Measurements from ENCODE around the gene ARAP1.
"Not testable (repeated sequence)": the region's sequence is repeated elsewhere in the genome, so short reads cannot be mapped to it uniquely, and the experiment has no call there.

ARAP1 gene

DNA sequence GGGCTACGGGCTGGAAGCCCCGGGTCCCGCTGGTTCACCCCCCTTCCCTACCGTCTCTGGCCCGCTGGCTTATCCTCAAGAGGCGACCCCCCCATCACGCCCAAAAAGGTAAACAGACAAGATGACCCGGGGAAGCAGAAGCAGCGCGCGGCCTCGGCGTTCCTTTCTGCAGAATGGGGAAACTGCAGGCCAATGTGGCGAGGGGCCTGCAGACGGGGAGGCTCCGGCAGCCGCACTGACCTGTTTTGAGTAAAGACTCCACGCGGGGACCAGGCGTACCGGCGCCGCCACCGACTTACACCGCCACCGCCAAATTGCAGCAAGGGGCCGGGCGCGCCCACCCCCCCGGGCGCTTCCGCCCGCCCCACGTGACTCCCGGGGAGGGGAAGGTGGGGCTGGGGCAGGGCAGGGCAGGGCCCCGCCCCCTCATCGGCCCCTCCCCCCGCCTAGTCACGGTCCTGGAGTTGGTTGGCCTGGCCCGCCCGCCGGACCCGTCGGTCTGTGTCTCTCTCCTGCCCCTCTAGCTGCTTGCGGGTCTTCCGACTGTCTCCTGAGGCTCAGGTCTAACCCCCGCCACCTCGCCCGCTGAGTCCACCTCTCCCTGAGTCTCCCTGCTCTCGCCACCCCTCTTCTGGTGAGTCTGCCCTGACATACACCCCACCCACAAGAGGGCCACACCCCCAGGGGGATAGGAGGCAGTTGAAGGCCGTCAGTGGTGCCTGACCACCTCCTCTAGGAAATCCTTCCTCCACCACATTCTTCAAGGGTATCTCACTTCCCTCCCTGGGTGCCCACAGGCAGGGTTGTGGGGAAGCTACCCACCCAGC, at the start of gene ARAP1:
Gene ARAP1, minus strand, starts transcription at position 321 of the 827 bp plus-strand sequence. CDS start 25,280 bp downstream, outside the sequence.
- TF ChIP-seq, protein P1, sequence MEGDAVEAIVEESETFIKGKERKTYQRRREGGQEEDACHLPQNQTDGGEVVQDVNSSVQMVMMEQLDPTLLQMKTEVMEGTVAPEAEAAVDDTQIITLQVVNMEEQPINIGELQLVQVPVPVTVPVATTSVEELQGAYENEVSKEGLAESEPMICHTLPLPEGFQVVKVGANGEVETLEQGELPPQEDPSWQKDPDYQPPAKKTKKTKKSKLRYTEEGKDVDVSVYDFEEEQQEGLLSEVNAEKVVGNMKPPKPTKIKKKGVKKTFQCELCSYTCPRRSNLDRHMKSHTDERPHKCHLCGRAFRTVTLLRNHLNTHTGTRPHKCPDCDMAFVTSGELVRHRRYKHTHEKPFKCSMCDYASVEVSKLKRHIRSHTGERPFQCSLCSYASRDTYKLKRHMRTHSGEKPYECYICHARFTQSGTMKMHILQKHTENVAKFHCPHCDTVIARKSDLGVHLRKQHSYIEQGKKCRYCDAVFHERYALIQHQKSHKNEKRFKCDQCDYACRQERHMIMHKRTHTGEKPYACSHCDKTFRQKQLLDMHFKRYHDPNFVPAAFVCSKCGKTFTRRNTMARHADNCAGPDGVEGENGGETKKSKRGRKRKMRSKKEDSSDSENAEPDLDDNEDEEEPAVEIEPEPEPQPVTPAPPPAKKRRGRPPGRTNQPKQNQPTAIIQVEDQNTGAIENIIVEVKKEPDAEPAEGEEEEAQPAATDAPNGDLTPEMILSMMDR (conservative IDR thresholded peaks at IDR 0.05; ENCODE audit: low read length): peak; percentile 17; the same call in 1 of the 2 replicates
- H3K4me3 ChIP-seq (ENCODE audit: low read length): peak within 1 kb of the TSS; percentile 83
- DNase-seq (ENCODE audit: low read depth): peak; percentile 62

DNA sequence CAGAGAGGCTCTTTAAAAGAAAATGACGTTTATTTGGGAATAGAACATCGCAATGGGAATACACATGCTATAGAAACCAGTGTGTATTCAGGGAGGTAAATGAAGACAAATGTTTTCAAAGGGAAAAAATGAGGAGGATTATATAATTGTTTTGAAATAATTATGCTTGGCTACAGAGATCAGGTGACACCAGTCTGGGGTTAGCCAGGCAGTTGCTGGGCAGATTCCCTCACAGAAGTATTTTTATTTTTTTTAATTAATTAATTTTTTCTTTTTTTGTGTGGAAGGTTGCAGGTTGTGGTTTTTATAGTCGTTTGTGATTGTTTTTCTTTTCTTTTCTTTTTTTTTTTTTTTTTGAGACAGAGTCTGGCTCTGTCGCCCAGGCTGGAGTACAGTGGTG, 47.2 kb upstream of the ARAP1 start:
- TF ChIP-seq, protein P1 (conservative IDR thresholded peaks at IDR 0.05; ENCODE audit: low read length): no peak
- no peak overlapping the region for H3K4me3 ChIP-seq (ENCODE audit: low read length)
- no peak for DNase-seq (ENCODE audit: low read depth)

DNA sequence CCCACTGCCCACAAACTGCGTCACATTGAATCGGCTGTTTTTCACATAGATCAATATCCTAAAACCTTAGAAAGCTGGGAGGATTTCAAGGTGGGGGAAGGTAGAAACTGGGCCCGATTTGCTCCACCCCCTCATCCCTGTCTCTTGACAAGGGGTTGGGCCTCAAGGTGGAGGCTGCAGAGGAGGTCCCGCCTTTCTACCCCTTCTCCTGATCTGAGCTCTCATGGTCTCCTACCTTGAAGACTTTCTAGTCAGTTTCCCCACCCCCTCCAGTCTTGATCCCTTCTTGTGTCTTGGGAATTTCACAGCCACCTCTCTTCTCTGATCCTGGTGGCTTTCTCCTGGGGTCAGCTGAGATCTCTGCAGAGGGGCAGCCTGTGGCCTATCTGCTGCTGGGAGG, 46.2 kb upstream of the ARAP1 start:
- H3K4me3 ChIP-seq (ENCODE audit: low read length): no peak overlapping the region
- TF ChIP-seq, protein P1 (conservative IDR thresholded peaks at IDR 0.05; ENCODE audit: low read length): no peak
- DNase-seq (ENCODE audit: low read depth): no peak

DNA sequence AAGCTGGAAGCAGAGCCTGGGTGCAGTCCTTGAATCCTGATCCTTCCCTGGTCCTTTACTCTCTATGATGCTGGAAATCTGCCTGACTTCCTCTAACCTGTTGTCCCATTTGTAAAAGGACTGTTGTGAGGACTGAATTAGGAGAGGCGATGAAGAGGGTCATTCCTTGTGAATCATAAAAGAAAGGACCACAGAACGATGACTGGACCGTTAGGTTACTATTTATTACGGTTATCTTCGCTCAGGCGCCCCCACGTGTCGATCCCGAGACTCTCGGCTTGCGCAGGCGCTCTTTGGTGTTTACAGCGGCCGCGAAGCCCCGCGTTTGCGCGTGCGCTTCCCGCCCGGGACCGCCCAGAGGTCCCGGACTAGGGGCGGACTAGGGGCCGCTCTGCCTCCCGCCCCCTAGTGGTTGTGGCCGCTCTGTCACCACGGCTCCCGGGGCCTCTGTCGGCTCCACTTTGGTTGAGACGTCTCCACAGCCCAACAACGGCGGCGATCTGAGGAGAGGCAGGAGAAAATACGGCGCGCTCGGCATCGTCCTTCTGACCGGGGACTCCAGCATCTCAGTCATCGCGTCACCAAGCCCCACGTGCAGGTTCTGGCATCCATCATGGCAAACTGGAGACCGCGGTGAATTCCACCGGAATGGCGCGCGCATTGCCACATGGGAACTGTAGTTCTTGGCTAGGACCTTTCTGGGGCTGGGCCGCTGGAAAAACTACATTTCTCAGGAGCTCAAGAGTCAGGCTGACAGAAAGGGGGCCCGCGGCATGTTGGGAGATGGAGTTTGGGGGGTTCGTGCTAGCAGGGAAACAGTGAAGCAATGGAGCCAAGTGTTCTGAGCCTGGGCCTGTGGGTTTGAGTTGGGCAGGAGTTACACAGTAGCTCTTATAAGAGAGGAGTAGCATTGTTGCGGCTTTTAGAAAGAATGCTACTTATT, 41.5 kb upstream of the ARAP1 start, which contains the start of gene STARD10:
Gene STARD10, minus strand, starts transcription at position 623 of the 943 bp plus-strand sequence. CDS start 12,866 bp downstream, outside the sequence.
- H3K4me3 ChIP-seq (ENCODE audit: low read length): peak within 1 kb of the TSS; percentile 83
- TF ChIP-seq, protein P1 (conservative IDR thresholded peaks at IDR 0.05; ENCODE audit: low read length): peak; percentile 76
- DNase-seq (ENCODE audit: low read depth): peak; percentile 91

DNA sequence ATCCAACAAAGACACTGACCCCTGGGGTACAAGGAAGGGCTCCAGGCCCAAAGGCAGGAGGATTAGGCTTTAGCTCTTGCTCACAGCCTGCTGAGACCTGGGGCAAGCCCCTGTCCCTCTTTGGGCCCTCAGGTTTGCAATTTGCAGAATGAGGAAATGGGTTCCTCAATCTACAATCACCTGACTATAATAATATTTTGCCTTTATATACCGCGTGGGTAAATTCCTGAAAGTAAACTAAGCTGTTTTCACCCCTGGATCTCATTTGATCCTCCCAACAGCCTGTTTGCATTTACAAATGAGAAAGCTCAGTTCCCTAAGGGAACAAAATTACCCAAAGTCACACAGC, 40.8 kb upstream of the ARAP1 start:
- peak overlapping the region; percentile 37; the same call in 1 of the 2 replicates for H3K4me3 ChIP-seq (ENCODE audit: low read length)
- TF ChIP-seq, protein P1 (conservative IDR thresholded peaks at IDR 0.05; ENCODE audit: low read length): no peak
- no peak for DNase-seq (ENCODE audit: low read depth)

DNA sequence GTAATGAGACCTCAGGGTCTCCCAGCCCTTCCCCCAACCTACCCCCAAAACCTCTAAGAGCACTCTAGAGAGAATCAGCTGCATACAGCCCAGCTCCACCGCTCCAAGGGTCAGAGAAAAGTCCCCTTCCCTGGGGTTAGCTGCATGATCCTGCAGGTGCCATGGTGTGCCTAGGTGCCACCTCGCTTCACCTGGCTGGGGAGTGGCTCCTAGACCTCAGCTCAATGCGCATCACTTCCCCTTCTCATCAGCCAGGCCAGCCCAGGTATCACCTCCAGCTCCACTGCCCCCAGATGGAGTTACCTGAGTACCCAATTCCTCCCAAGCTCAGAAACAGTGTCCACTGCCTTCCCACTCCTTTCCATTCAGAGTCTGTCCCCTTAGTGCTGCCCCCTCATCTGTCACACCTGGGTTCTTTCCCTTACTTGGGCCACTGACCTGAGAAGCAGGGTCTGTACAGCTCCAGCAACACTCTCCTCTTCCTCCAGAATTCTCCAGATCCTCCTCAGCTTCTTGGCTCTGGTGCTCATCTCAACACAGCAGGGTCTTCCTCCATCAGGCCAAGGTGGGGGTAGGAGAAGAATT, 40.3 kb upstream of the ARAP1 start:
- H3K4me3 ChIP-seq (ENCODE audit: low read length): no peak overlapping the region
- TF ChIP-seq, protein P1 (conservative IDR thresholded peaks at IDR 0.05; ENCODE audit: low read length): no peak
- DNase-seq (ENCODE audit: low read depth): no peak

DNA sequence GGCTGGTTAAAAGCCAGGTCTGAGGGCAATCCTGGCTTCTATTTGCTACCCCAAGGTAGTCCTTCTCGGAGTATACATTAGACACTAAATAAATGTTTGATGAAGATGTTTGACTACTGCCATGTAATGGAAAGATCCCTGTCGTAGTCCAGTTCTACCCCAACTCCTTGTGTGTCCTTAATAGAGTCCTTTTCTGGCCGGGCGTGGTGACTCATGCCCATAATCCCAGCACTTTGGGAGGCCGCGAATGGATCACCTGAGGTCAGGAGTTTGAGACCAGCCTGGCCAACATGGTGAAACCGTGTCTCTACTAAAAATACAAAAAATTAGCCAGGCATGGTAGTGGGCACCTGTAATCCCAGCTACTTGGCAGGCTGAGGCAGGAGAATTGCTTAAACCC, 39.0 kb upstream of the ARAP1 start:
- H3K4me3 ChIP-seq (ENCODE audit: low read length); DNase-seq (ENCODE audit: low read depth): not testable (repeated sequence)

All from AG10803 (cell line).